CD14-positive monocyte (primary cell): ENCODE results near the gene VCL. TPM values are rescaled to one million over a fixed set of nuclear protein-coding genes. Genes with fewer than 3 reads are reported as not detected.

Source experiments
- DNase-seq, 3 donors: peaks; one replicate each; pipeline ENCODE4 v3.0.0-alpha.2; 2011 to 2022
- H2AFZ ChIP-seq: 2 replicates; pipeline ENCODE4 v1.6.0; 2012; ENCODE audit warnings: mild to moderate bottlenecking, low read depth, low read length, inconsistent platforms; ENCODE audit not compliant: insufficient read depth, poor library complexity, severe bottlenecking
- H3K27ac ChIP-seq, 2 donors: 1 replicate in 1 of 2; 2 replicates in 1 of 2; pipeline ENCODE4 v1.5.1; 2012 to 2013; ENCODE audit warnings: low read length in 2 of 2, control low read depth in 1 of 2, inconsistent platforms in 1 of 2, low read depth in 1 of 2, mild to moderate bottlenecking in 1 of 2
- H3K27me3 ChIP-seq, 2 donors: one replicate each; pipeline versions ENCODE4 v1.6.0 to v1.6.1; 2011 to 2013; ENCODE audit warnings: low read length in 2 of 2; ENCODE audit not compliant: control insufficient read depth in 2 of 2, insufficient read depth in 2 of 2
- H3K36me3 ChIP-seq, 2 donors: replicated peaks in 1 of 2; 1 replicate in 1 of 2; 2 replicates in 1 of 2; pipeline versions ENCODE4 v1.5.1 to v1.6.1; 2012 to 2013; ENCODE audit warnings: low read length in 2 of 2, control low read depth in 1 of 2, inconsistent platforms in 1 of 2, mild to moderate bottlenecking in 1 of 2; ENCODE audit not compliant: insufficient read depth in 2 of 2, control insufficient read depth in 1 of 2
- H3K4me1 ChIP-seq, 2 donors: 1 replicate in 1 of 2; 2 replicates in 1 of 2; pipeline versions ENCODE4 v1.5.1 to v1.6.1; 2012 to 2013; ENCODE audit warnings: low read length in 2 of 2, control low read depth in 1 of 2, inconsistent platforms in 1 of 2, mild to moderate bottlenecking in 1 of 2, moderate library complexity in 1 of 2; ENCODE audit not compliant: insufficient read depth in 2 of 2, control insufficient read depth in 1 of 2
- H3K4me2 ChIP-seq: replicated peaks from 2 replicates; pipeline ENCODE3; 2012; ENCODE audit warnings: low read length, moderate library complexity, mild to moderate bottlenecking; ENCODE audit not compliant: poor library complexity, severe bottlenecking; ENCODE audit errors: extremely low read depth
- H3K4me3 ChIP-seq, 3 experiments: fragments of 200-600 bp in 1 of 3; sonication (generic) in 1 of 3; replicated peaks in 1 of 3; 1 replicate in 2 of 3; 2 replicates in 1 of 3; pipeline ENCODE4 v1.5.1; 2011 to 2013; ENCODE audit warnings: low read length in 3 of 3, mild to moderate bottlenecking in 3 of 3, control low read depth in 2 of 3, low read depth in 2 of 3, inconsistent platforms in 1 of 3, moderate library complexity in 1 of 3
- H3K79me2 ChIP-seq: 2 replicates; pipeline ENCODE4 v1.6.0; 2012; ENCODE audit warnings: mild to moderate bottlenecking, control low read depth, inconsistent platforms, low read length, moderate library complexity; ENCODE audit not compliant: insufficient read depth
- H3K9ac ChIP-seq: 2 replicates; pipeline ENCODE4 v1.6.0; 2017; ENCODE audit warnings: low read length, mild to moderate bottlenecking; ENCODE audit not compliant: insufficient read depth, poor library complexity, severe bottlenecking
- H3K9me3 ChIP-seq, 2 donors: replicated peaks in 1 of 2; 1 replicate in 1 of 2; 2 replicates in 1 of 2; pipeline versions ENCODE4 v1.5.1 to v1.6.1; 2012 to 2013; ENCODE audit warnings: low read length in 2 of 2, control low read depth in 1 of 2; ENCODE audit not compliant: control insufficient read depth in 1 of 2, insufficient read depth in 1 of 2
- H4K20me1 ChIP-seq: 2 replicates; pipeline ENCODE4 v1.6.0; 2012; ENCODE audit warnings: mild to moderate bottlenecking, low read length, control low read depth, moderate library complexity; ENCODE audit not compliant: insufficient read depth
- H3K27ac Mint-ChIP-seq, 7 donors: one replicate each; pipeline ENCODE4 v1.8.0; 2020; ENCODE audit warnings: mild to moderate bottlenecking in 7 of 7, mixed read lengths in 7 of 7, moderate library complexity in 6 of 7, inconsistent platforms in 2 of 7
- H3K27me3 Mint-ChIP-seq, 3 donors: one replicate each; pipeline ENCODE4 v1.8.0; 2021 to 2022; ENCODE audit warnings: low read depth in 3 of 3, mild to moderate bottlenecking in 3 of 3, mixed read lengths in 3 of 3, moderate library complexity in 3 of 3, inconsistent platforms in 1 of 3
- H3K36me3 Mint-ChIP-seq, 2 donors: one replicate each; pipeline ENCODE4 v1.8.0; 2020; ENCODE audit warnings: mixed read lengths in 2 of 2, inconsistent platforms in 1 of 2, mild to moderate bottlenecking in 1 of 2
- H3K4me1 Mint-ChIP-seq: one replicate; pipeline ENCODE4 v1.8.0; 2020; ENCODE audit warnings: mild to moderate bottlenecking, mixed read lengths
- H3K4me3 Mint-ChIP-seq, 2 donors: one replicate each; pipeline ENCODE4 v1.8.0; 2020; ENCODE audit warnings: mild to moderate bottlenecking in 2 of 2, mixed read lengths in 2 of 2, moderate library complexity in 1 of 2
- H3K9me3 Mint-ChIP-seq, 7 donors: one replicate each; pipeline ENCODE4 v1.8.0; 2020 to 2022; ENCODE audit warnings: mixed read lengths in 7 of 7, mild to moderate bottlenecking in 6 of 7, moderate library complexity in 6 of 7, inconsistent platforms in 2 of 7
- WGBS: methylation state at CpG from one replicate; pipeline ENCODE4 v1.1.5; 2013; ENCODE audit warnings: missing lambda C conversion rate; ENCODE audit not compliant: insufficient coverage; 5-methylcytosine and 5-hydroxymethylcytosine counted together
- intact Hi-C, 2 donors: fragments of 100-400 bp; cut with micrococcal nuclease; formaldehyde crosslinking; loops; one replicate each; pipeline versions ENCODE4 v1.15.0 to v1.15.1; 2023
- polyA plus RNA-seq, 3 donors: library from polyadenylated mRNA; depleted of rRNA in 1 of 3; unstranded in 2 of 3; stranded (reverse) in 1 of 3; fragments of 300-500 nt in 2 of 3; fragments of >200 nt in 1 of 3; fragmentation: Illumina TruSeq in 2 of 3; gene quantifications; 1 replicate in 2 of 3; 2 replicates in 1 of 3; pipeline ENCODE4 v1.2.3, GENCODE V29; 2012 to 2021
- TF ChIP-seq, protein P1 (sequence below): fragments of 200-600 bp; IDR thresholded peaks from one replicate; pipeline ENCODE4 v1.8.0; 2022; ENCODE audit warnings: antibody characterized with exemption, mild to moderate bottlenecking

The VCL gene
- polyA plus RNA-seq, 3 donors, result 39.1 to 68.4 (median 52.8) TPM

DNA sequence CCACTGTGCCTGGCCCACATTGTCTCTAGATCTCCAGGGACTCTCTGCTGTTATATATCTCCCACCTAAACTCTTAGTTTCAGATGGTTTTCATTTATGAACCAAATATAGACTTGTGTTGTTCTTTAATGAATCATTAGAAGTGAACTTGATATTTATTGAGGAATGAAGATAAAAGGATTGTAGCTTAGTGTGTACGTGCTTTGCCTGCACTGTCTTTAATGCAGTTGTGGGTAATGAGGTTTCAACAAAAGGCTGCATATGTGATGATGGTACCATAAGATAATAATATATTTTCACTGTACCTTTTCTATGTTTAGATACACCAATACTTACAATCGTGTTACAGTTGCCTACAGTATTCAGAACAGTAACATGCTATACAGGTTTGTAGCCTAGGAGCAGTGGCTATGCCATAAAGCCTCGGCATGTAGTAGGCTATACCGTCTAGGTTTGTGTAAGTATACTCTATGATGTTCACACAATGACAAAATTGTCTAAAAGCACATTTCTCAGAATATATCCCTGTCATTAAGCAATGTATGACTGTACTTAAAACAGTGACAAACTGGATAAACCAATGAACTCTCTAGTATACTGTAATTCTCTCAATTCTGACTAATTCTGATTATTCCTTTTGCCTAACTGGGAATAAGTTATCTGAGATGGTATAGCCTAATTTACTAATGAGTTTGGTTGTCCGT lies 25.2 kb downstream of the VCL start:
- Histone ChIP-seq H3K9me3 (no peaks in the 10 kb centered on the region), H3K27me3 (no peaks in the 10 kb centered on the region), H4K20me1 (peaks cover 100% of the 10 kb centered on the region), H3K79me2 (peaks cover 98% of the 10 kb centered on the region), H3K4me3 (no peak overlapping the region), H3K9ac (no peak overlapping the region), H3K4me1 (peaks cover 12 to 19% of the 10 kb centered on the region in 2 donors), H3K36me3 (peaks cover 9 to 25% of the 10 kb centered on the region in 2 donors), H3K27ac (peak overlapping the region in 1 of 2 donors; percentile 7), H3K4me2 (no peak overlapping the region), H2AFZ (no peak overlapping the region)
- intact Hi-C loops, result no loop called here
- H3K4me1 Mint-ChIP-seq, result peaks cover 40% of the 10 kb centered on the region
- no peak for DNase-seq
- H3K27ac Mint-ChIP-seq, result no peak overlapping the region
- WGBS, result 0% methylated on average over 1 of the region's 5 CpGs
- TF ChIP-seq, protein P1, sequence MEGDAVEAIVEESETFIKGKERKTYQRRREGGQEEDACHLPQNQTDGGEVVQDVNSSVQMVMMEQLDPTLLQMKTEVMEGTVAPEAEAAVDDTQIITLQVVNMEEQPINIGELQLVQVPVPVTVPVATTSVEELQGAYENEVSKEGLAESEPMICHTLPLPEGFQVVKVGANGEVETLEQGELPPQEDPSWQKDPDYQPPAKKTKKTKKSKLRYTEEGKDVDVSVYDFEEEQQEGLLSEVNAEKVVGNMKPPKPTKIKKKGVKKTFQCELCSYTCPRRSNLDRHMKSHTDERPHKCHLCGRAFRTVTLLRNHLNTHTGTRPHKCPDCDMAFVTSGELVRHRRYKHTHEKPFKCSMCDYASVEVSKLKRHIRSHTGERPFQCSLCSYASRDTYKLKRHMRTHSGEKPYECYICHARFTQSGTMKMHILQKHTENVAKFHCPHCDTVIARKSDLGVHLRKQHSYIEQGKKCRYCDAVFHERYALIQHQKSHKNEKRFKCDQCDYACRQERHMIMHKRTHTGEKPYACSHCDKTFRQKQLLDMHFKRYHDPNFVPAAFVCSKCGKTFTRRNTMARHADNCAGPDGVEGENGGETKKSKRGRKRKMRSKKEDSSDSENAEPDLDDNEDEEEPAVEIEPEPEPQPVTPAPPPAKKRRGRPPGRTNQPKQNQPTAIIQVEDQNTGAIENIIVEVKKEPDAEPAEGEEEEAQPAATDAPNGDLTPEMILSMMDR, result no peak
- H3K4me3 Mint-ChIP-seq, result no peak overlapping the region
- H3K27me3 Mint-ChIP-seq, result no peaks in the 10 kb centered on the region
- H3K9me3 Mint-ChIP-seq, result peaks cover 0 to 2% (median 0%) of the 10 kb centered on the region in 7 donors
- H3K36me3 Mint-ChIP-seq, result peaks cover 6 to 50% of the 10 kb centered on the region in 2 donors

DNA sequence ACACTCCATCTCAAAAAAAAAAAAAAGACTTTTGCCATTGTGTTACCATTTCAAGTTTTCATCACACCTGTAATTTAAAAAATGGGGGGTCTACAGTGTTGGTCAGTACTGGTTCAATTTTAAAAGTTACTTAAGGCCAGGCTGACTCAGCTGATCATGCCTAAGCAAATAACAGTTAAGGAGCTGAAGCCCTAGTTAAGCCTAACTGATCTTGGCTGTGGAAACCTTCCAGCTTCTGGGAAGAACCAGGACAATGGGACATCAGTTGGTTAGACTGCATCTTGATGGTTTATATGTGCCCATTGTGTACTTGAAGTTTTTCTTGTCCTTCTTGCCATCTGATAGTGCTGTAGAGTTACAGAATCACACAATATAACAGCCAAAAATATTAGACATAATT lies 26.7 kb downstream of the VCL start:
- Mint-ChIP-seq H3K36me3 (peaks cover 6 to 50% of the 10 kb centered on the region in 2 donors), H3K27me3 (no peaks in the 10 kb centered on the region), H3K4me3 (no peak overlapping the region), H3K27ac (no peak overlapping the region), H3K4me1 (peaks cover 31% of the 10 kb centered on the region), H3K9me3 (peaks cover 0 to 2% (median 0%) of the 10 kb centered on the region in 7 donors)
- intact Hi-C loops, result no loop called here
- peaks cover 97% of the 10 kb centered on the region for H3K79me2 ChIP-seq
- no peak overlapping the region for H3K27ac ChIP-seq
- no peak overlapping the region for H2AFZ ChIP-seq
- H3K4me3 ChIP-seq, result no peak overlapping the region
- no peaks in the 10 kb centered on the region for H3K27me3 ChIP-seq
- no peak overlapping the region for H3K9ac ChIP-seq
- no peak for DNase-seq
- TF ChIP-seq, protein P1, result no peak
- H3K4me2 ChIP-seq, result no peak overlapping the region
- peaks cover 100% of the 10 kb centered on the region for H4K20me1 ChIP-seq
- no peaks in the 10 kb centered on the region for H3K9me3 ChIP-seq
- H3K4me1 ChIP-seq, result peaks cover 12 to 15% of the 10 kb centered on the region in 2 donors
- peaks cover 9 to 22% of the 10 kb centered on the region in 2 donors for H3K36me3 ChIP-seq
